NCI-H1436 treated with DMSO at 0.1 percent for 48 hours (cell line): ENCODE measurements around the gene CHST1.

ENCODE experiments used
- DNase-seq: peaks from one replicate; lab custom pipeline; 2025; lab: John Stamatoyannopoulos, UW

Gene CHST1

GRCh38 chr11:45606514-45607281, 58.7 kb downstream of the CHST1 start:
- DNase-seq: no peak

- DNase-seq: no peak
Observed at GRCh38 chr11:45605051-45605450, 60.4 kb downstream of the CHST1 start.

- DNase-seq: no peak
Observed at GRCh38 chr11:45603946-45604682, 61.3 kb downstream of the CHST1 start.

GRCh38 chr11:45599161-45599943, 66.1 kb downstream of the CHST1 start:
- DNase-seq: no peak
